ENCODE data around the gene PHF12. TPM values are rescaled to one million over a fixed set of nuclear protein-coding genes. Genes with fewer than 3 reads are reported as not detected.

PHF12 gene
- total RNA-seq, 2 experiments from 2014 or later, result 45.7 to 52.6 TPM

DNA sequence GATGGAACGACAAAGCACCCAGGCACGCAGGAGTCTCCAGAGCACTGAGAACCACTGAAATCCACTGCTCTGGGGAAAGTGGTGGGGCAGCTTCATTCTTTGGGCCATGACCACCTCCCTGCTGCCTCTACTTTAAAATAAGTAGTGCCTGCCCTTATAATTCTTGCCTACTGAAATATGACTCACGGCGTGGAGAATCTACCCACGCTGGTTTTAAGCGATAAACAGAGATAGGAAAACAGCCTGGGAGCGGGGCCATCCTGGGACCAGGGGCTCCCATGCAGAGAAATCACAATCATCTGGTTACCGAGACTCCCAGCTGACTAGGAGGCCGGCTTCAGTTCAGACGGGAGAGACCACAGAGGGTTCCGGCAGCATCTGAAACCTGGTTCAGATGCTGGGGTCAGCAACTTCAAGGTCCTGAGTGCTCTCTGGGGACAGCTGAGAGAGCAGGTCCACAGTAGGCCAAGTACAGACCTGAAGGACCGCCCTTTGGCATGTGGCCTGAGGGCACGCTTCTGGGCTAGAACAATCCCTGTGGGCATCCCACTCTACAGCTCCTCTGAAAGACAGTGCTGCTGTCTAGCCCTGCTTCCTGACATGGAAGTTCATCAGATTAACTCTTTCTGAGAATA is 39.8 kb downstream of the PHF12 start:
- H3K27ac Mint-ChIP-seq, result no peak overlapping the region
- intact Hi-C loops (cut with micrococcal nuclease), result no loop called here

DNA sequence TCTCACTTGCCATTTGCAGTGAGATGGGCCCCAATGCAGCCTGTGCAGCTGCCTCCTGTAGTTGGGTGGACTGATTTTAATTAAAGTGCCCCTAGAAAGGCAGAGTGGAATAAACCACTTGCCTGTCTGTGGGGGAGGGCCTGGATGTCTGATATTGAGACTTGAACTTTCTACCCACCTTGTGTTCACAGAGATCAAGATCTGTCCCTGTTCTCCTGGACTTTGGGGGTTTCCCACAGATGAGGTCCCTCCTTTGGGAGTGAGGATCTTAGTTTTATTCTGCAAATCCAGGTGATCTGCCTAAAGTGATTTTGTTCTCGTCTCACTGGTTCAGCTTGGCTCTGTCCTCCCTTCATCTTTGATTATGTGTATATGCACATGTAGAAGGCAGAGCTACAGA is 40.8 kb downstream of the PHF12 start:
- TF ChIP-seq CTCF (IDR thresholded peaks at IDR 0.05), result no peak
- Mint-ChIP-seq H3K4me1 (ENCODE audit: low read depth) (peaks cover 11% of the 10 kb centered on the region), H3K27ac (no peak overlapping the region), H3K27me3 (no peaks in the 10 kb centered on the region), H3K36me3 (ENCODE audit: low read depth) (peaks cover 56% of the 10 kb centered on the region), H3K9me3 (peaks cover 4% of the 10 kb centered on the region), H3K4me3 (no peak overlapping the region)
- ChIA-PET CTCF (interaction anchor here (0.8 to 5.2 kb wide), 10 partner anchors 8 to 183 kb away, joined by 3 to 32 read pairs (median 4); partner anchors contain the start of genes DHRS13 and TLCD1), POLR2A (interaction anchor here (0.7 to 1.7 kb wide), 8 partner anchors 8 to 118 kb away, joined by 3 to 6 read pairs (median 4); partner anchors contain the start of gene DHRS13)
- ATAC-seq (no peak), DNase-seq (no peak)
- intact Hi-C loops (cut with micrococcal nuclease), result no loop called here

More for the DNA sequence above, 39.8 kb downstream of the PHF12 start:
- Mint-ChIP-seq H3K27me3 (no peaks in the 10 kb centered on the region), H3K9me3 (peaks cover 4% of the 10 kb centered on the region), H3K36me3 (ENCODE audit: low read depth) (peaks cover 63% of the 10 kb centered on the region), H3K4me1 (ENCODE audit: low read depth) (peaks cover 10% of the 10 kb centered on the region), H3K4me3 (no peak overlapping the region)
- no peak for ATAC-seq
- DNase-seq, result no peak
- no peak for TF ChIP-seq CTCF (IDR thresholded peaks at IDR 0.05)
- POLR2A ChIA-PET, result interaction anchor here (0.7 to 1.7 kb wide), 5 partner anchors 9 to 23 kb away, joined by 3 to 6 read pairs (median 4); partner anchors contain the start of gene DHRS13
- CTCF ChIA-PET, result interaction anchor here (1.2 to 5.2 kb wide), 10 partner anchors 9 to 184 kb away, joined by 3 to 32 read pairs (median 5); partner anchors contain the start of genes DHRS13 and TLCD1

GRCh38 chr17:28908640-28909167 is 42.6 kb downstream of the PHF12 start:
- DNase-seq, result no peak
- peaks cover 42% of the 10 kb centered on the region for H3K36me3 Mint-ChIP-seq (ENCODE audit: low read depth)
- H3K9me3 Mint-ChIP-seq, result no peaks in the 10 kb centered on the region
- H3K27ac Mint-ChIP-seq, result peak overlapping the region; percentile 40
- H3K4me1 Mint-ChIP-seq (ENCODE audit: low read depth), result peaks cover 2% of the 10 kb centered on the region
- CTCF ChIA-PET, result interaction anchor here (0.8 to 5.2 kb wide), 10 partner anchors 11 to 180 kb away, joined by 3 to 32 read pairs (median 4); partner anchors contain the start of genes FLOT2 and NEK8
- no peak overlapping the region for H3K4me3 Mint-ChIP-seq
- TF ChIP-seq CTCF (IDR thresholded peaks at IDR 0.05), result no peak
- no peaks in the 10 kb centered on the region for H3K27me3 Mint-ChIP-seq
- POLR2A ChIA-PET, result interaction anchor here (0.9 to 1.2 kb wide), 2 partner anchors 10 to 18 kb away, joined by 3 read pairs; no protein-coding TSS in a partner anchor
- no peak for ATAC-seq
- intact Hi-C loops (cut with micrococcal nuclease), result no loop called here

GRCh38 chr17:28907709-28908475 is 43.4 kb downstream of the PHF12 start:
- intact Hi-C loops (cut with micrococcal nuclease), result no loop called here
- DNase-seq (no peak), ATAC-seq (no peak)
- Mint-ChIP-seq H3K27ac (peak overlapping the region; percentile 40), H3K27me3 (no peaks in the 10 kb centered on the region), H3K4me3 (no peak overlapping the region), H3K9me3 (no peaks in the 10 kb centered on the region), H3K36me3 (ENCODE audit: low read depth) (peaks cover 36% of the 10 kb centered on the region), H3K4me1 (ENCODE audit: low read depth) (peaks cover 2% of the 10 kb centered on the region)
- CTCF ChIA-PET, result interaction anchor here (0.8 to 5.2 kb wide), 13 partner anchors 9 to 180 kb away, joined by 3 to 32 read pairs (median 4); partner anchors contain the start of genes FLOT2 and NEK8
- no peak for TF ChIP-seq CTCF (IDR thresholded peaks at IDR 0.05)
- POLR2A ChIA-PET, result interaction anchor here (0.7 to 1.4 kb wide), 5 partner anchors 10 to 38 kb away, joined by 3 to 5 read pairs (median 3); partner anchors contain the start of gene FLOT2
